HepG2 (cell line): Measurements from ENCODE around the gene TXNDC16. TPM values are rescaled to one million over a fixed set of nuclear protein-coding genes. Genes with fewer than 3 reads are reported as not detected.

Experiments
- ATAC-seq: fragments of 200-7000 bp; cut with Tn5 transposase; 3 replicates; pipeline ENCODE4 v1.9.1; 2020; ENCODE audit warnings: mild to moderate bottlenecking, moderate library complexity
- BruUV-seq: library from RNA; stranded (reverse); fragments of 400-500 nt; replicated peaks from 2 replicates; lab custom pipeline; 2021; lab: Mats Ljungman, UMichigan
- CTCF ChIA-PET: fragments of 300-600 bp; formaldehyde crosslinking; extraction: SDS; loops from one replicate; lab custom pipeline; 2021; ENCODE audit warnings: low total read pairs, inconsistent platforms, low intra/inter-chr PET ratio; lab: Yijun Ruan, JAX
- POLR2A ChIA-PET: fragments of 350-600 bp; sonication (Branson Sonifier 250); formaldehyde crosslinking; loops from one replicate; lab custom pipeline; 2020; ENCODE audit warnings: antibody characterized with exemption, inconsistent platforms; lab: Yijun Ruan, JAX
- DNase-seq: peaks from one replicate; pipeline ENCODE4 v3.0.0-alpha.2; 2015; ENCODE audit warnings: low spot score
- FAIRE-seq: peaks from 3 replicates; lab custom pipeline; 2011; peaks lifted over from hg19 to GRCh38; lab: Jason Lieb, UNC
- H2AFZ ChIP-seq: one replicate; pipeline ENCODE4 v1.6.1; 2011; ENCODE audit warnings: low read length, inconsistent platforms
- H3K27ac ChIP-seq: fragments of 300-600 bp; 3 replicates; pipeline ENCODE4 v1.8.0; 2011; ENCODE audit warnings: mixed run types, mild to moderate bottlenecking, mixed read lengths, low read length, inconsistent platforms; ENCODE audit not compliant: insufficient read depth; ENCODE audit errors: extremely low read length
- H3K27me3 ChIP-seq, 2 experiments: fragments of 200-600 bp in 1 of 2; 2 replicates in 1 of 2; 3 replicates in 1 of 2; pipeline versions ENCODE4 v1.6.0 to v1.8.0; 2011; ENCODE audit warnings: low read length in 2 of 2, mild to moderate bottlenecking in 2 of 2, moderate library complexity in 2 of 2, inconsistent platforms in 1 of 2; ENCODE audit not compliant: insufficient read depth in 2 of 2, control insufficient read depth in 1 of 2
- H3K36me3 ChIP-seq, 2 experiments: fragments of 200-600 bp in 1 of 2; replicated peaks in 1 of 2; 2 replicates in 1 of 2; 3 replicates in 1 of 2; pipeline versions ENCODE4 v1.5.1 to v1.8.0; 2011; ENCODE audit warnings: low read length in 2 of 2, inconsistent platforms in 1 of 2; ENCODE audit not compliant: insufficient read depth in 2 of 2, control insufficient read depth in 1 of 2
- H3K4me1 ChIP-seq: 2 replicates; pipeline ENCODE4 v1.5.1; 2012; ENCODE audit warnings: low read length, inconsistent platforms; ENCODE audit not compliant: insufficient read depth
- H3K4me2 ChIP-seq: 2 replicates; pipeline ENCODE4 v1.6.0; 2011; ENCODE audit warnings: low read depth, low read length, inconsistent platforms
- H3K4me3 ChIP-seq, 3 experiments: fragments of 200-600 bp in 1 of 3; sonication (generic), shearing (Covaris generic) in 1 of 3; replicated peaks in 1 of 3; 2 replicates each; pipeline ENCODE4 v1.5.1; 2011 to 2016; ENCODE audit warnings: low read length in 3 of 3, inconsistent platforms in 2 of 3, low read depth in 2 of 3, mild to moderate bottlenecking in 2 of 3, control low read depth in 1 of 3, mixed read lengths in 1 of 3; ENCODE audit not compliant: insufficient read depth in 1 of 3
- H3K79me2 ChIP-seq: one replicate; pipeline ENCODE4 v1.6.1; 2011; ENCODE audit warnings: low read length, inconsistent platforms; ENCODE audit not compliant: insufficient read depth
- H3K9ac ChIP-seq: 2 replicates; pipeline ENCODE4 v1.6.0; 2011; ENCODE audit warnings: mild to moderate bottlenecking, low read depth, low read length, inconsistent platforms; ENCODE audit not compliant: insufficient read depth
- H3K9me3 ChIP-seq: 2 replicates; pipeline ENCODE4 v1.5.1; 2012; ENCODE audit warnings: mild to moderate bottlenecking, low read length
- H4K20me1 ChIP-seq: 2 replicates; pipeline ENCODE4 v1.6.0; 2011; ENCODE audit warnings: inconsistent platforms, mild to moderate bottlenecking, low read length, moderate library complexity; ENCODE audit not compliant: insufficient read depth
- BORCS8-MEF2B ChIP-seq: sonication (generic); formaldehyde crosslinking; IDR thresholded peaks from 2 replicates; pipeline ENCODE4 v1.8.0; 2022; ENCODE audit warnings: mild to moderate bottlenecking, missing genetic modification reagents
- ISX ChIP-seq: sonication (generic); formaldehyde crosslinking; conservative IDR thresholded peaks from 2 replicates; pipeline ENCODE4 v1.5.0; 2020; ENCODE audit warnings: missing genetic modification reagents
- KAT2B ChIP-seq: fragments of 150-350 bp; IDR thresholded peaks from 2 replicates; pipeline ENCODE4 v1.6.1; 2014; ENCODE audit warnings: low read depth, low read length, borderline replicate concordance
- NBN ChIP-seq: fragments of 450-650 bp; conservative IDR thresholded peaks from 2 replicates; pipeline ENCODE4 v1.6.1; 2017
- ZBTB39 ChIP-seq: sonication (generic); formaldehyde crosslinking; IDR thresholded peaks from 2 replicates; pipeline ENCODE4 v1.5.0; 2020; ENCODE audit warnings: missing genetic modification reagents
- ZNF143 ChIP-seq: sonication (generic); formaldehyde crosslinking; IDR thresholded peaks from 2 replicates; pipeline ENCODE4 v1.4.0; 2020; ENCODE audit warnings: missing genetic modification reagents
- ZNF468 ChIP-seq: sonication (generic); formaldehyde crosslinking; IDR thresholded peaks from 2 replicates; pipeline ENCODE4 v1.8.0; 2022; ENCODE audit warnings: mild to moderate bottlenecking, moderate library complexity, missing genetic modification reagents
- ZNF552 ChIP-seq: sonication (generic); formaldehyde crosslinking; IDR thresholded peaks from 2 replicates; pipeline ENCODE4 v1.9.0; 2022; ENCODE audit warnings: missing genetic modification reagents, mild to moderate bottlenecking, borderline replicate concordance
- ZNF644 ChIP-seq: IDR thresholded peaks from 2 replicates; pipeline ENCODE4 v1.6.1; 2016; ENCODE audit warnings: low read depth
- ZNF788 ChIP-seq: sonication (generic); formaldehyde crosslinking; IDR thresholded peaks from 2 replicates; pipeline ENCODE4 v1.5.0; 2020; ENCODE audit warnings: mild to moderate bottlenecking, missing genetic modification reagents, borderline replicate concordance
- ZSCAN21 ChIP-seq: sonication (generic); formaldehyde crosslinking; IDR thresholded peaks from 2 replicates; pipeline ENCODE4 v1.8.0; 2022; ENCODE audit warnings: mild to moderate bottlenecking, missing genetic modification reagents, moderate library complexity, borderline replicate concordance
- WGBS: methylation state at CpG from one replicate; pipeline ENCODE4 v1.1.6; 2017; ENCODE audit warnings: low lambda C conversion rate; 5-methylcytosine and 5-hydroxymethylcytosine counted together
- in situ Hi-C: cut with HindIII; loops from 2 replicates; pipeline ENCODE4 v1.10.0; 2017; ENCODE audit warnings: low pct_unique_long_range_greater_than_20kb; ENCODE audit not compliant: extremely low pct_ligation_motif_present
- intact Hi-C: fragments of 100-400 bp; cut with micrococcal nuclease; formaldehyde crosslinking; loops from one replicate; pipeline ENCODE4 v1.10.0; 2022; ENCODE audit not compliant: unreplicated experiment
- polyA plus RNA-seq, 8 experiments: library from polyadenylated mRNA; depleted of rRNA in 3 of 8; stranded (reverse) in 7 of 8; unstranded in 1 of 8; fragments of >200 nt; fragmentation: Illumina TruSeq in 4 of 8; extraction: Trizol in 4 of 8; gene quantifications; 2 replicates each; pipeline versions ENCODE4 v1.2.1 to v1.2.3, GENCODE V29; 2011 to 2016; ENCODE audit warnings: low read depth in 4 of 8, missing spikeins in 1 of 8, mixed read lengths in 1 of 8; ENCODE audit not compliant: insufficient read depth in 1 of 8
- total RNA-seq, 5 experiments: library from RNA; depleted of rRNA; stranded (reverse); fragments of >200 nt; fragmentation: Illumina TruSeq; extraction: Trizol; gene quantifications; 2 replicates each; pipeline ENCODE4 v1.2.3, GENCODE V29; 2016; ENCODE audit warnings: low read depth in 1 of 5
- TF ChIP-seq, protein P1 (sequence below), 2 experiments: fragments of 450-650 bp in 1 of 2; sonication (generic) in 1 of 2; formaldehyde crosslinking; IDR thresholded peaks; 2 replicates each; pipeline versions ENCODE4 v1.5.0 to v1.8.0; 2020 to 2022; ENCODE audit warnings: mild to moderate bottlenecking in 1 of 2, missing genetic modification reagents in 1 of 2

Gene TXNDC16
- total and polyA plus RNA-seq, 2 of the 13 experiments (the other 11 are each of a cell fraction or from before 2014, with no cell fraction given): 4.6 to 6.2 TPM

DNA sequence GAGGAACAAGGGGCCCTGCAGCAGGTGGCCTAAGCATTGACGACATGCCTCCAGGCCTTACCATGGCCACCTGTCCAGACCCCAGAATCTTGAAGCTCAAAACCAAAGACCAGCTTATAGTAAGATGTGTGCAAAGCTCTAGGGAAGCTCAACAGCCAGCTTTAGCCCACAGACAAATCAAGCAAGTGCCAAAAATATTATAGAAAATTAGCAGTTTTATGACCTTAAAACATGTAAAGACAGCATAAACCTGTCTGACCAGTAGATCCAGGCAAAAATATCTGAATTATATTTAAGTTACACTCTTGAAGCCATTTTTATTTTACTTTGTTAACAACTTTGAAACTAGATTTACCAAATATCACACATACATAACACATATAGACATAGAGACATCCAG is 90.6 kb downstream of the TXNDC16 start:
- in situ Hi-C loops: no loop called here
- CTCF ChIA-PET: no interaction called here
- intact Hi-C loops: no loop called here
- Histone ChIP-seq H4K20me1 (no peaks in the 10 kb centered on the region), H3K36me3 (0 out of 5 replicates have a peak, but pooled peaks cover 0 to 7% of the 10 kb centered on the region in 2 experiments), H3K4me1 (peaks cover 19% of the 10 kb centered on the region), H3K9ac (no peak overlapping the region), H3K4me3 (no peak overlapping the region), H3K4me2 (no peak overlapping the region), H3K79me2 (no peaks in the 10 kb centered on the region), H3K27me3 (no peaks in the 10 kb centered on the region), H3K27ac (no peak overlapping the region), H3K9me3 (peaks cover 5% of the 10 kb centered on the region; the same call in 1 of the 2 replicates), H2AFZ (no peak overlapping the region)
- POLR2A ChIA-PET: no interaction called here
- BruUV-seq: no TSS peak
- WGBS: 100% methylated on average over 1 of the region's 1 CpG
- TF ChIP-seq ISX (CRISPR knock-in tag) (no peak), ZBTB39 (no peak), ZNF788 (CRISPR knock-in tag) (no peak), ZSCAN21 (CRISPR knock-in tag) (no peak), BORCS8-MEF2B (CRISPR knock-in tag) (no peak), ZNF552 (no peak), KAT2B (no peak), ZNF143 (CRISPR knock-in tag) (no peak), ZNF468 (CRISPR knock-in tag) (no peak), NBN (no peak), ZNF644 (CRISPR knock-in tag) (no peak)
- TF ChIP-seq, protein P1, sequence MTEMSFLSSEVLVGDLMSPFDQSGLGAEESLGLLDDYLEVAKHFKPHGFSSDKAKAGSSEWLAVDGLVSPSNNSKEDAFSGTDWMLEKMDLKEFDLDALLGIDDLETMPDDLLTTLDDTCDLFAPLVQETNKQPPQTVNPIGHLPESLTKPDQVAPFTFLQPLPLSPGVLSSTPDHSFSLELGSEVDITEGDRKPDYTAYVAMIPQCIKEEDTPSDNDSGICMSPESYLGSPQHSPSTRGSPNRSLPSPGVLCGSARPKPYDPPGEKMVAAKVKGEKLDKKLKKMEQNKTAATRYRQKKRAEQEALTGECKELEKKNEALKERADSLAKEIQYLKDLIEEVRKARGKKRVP (CRISPR knock-in tag; IDR thresholded peaks at IDR 0.05): no peak
- no peak for DNase-seq
- ATAC-seq: no peak
- FAIRE-seq: no peak
